ENCODE results near the gene TGFBR3. TPM values are rescaled to one million over a fixed set of nuclear protein-coding genes. Genes with fewer than 3 reads are reported as not detected.
A peak's percentile ranks its signal among the peaks of the same experiment; 100 is the strongest.

The TGFBR3 gene
- total and polyA plus RNA-seq, 9 of the 15 experiments (the other 6 are each of a cell fraction or from before 2014, with no cell fraction given): 3.6 to 32.4 (median 15.6) TPM

- 0 out of 4 replicates have a peak, but pooled peaks of 1 of the 2 experiments have one; percentile 68 for TF ChIP-seq ZNF639 (CRISPR knock-in tag; conservative IDR thresholded peaks at IDR 0.05 in 1 of 2, IDR thresholded peaks at IDR 0.05 in 1 of 2)
- peak in 1 of 2 experiments; percentile 68; a peak in 1 of 4 replicates for TF ChIP-seq NONO (IDR thresholded peaks at IDR 0.05; ENCODE audit: low read depth in 2 of 2, low read length in 1 of 2)
- TF ChIP-seq ID3 (CRISPR knock-in tag; IDR thresholded peaks at IDR 0.05): no peak
- TF ChIP-seq ID3 (tag; IDR thresholded peaks at IDR 0.05): peak; percentile 82
- peak; percentile 84; the same call in 1 of the 2 replicates for TF ChIP-seq DMBX1 (CRISPR knock-in tag; IDR thresholded peaks at IDR 0.05; ENCODE audit: borderline replicate concordance)
- peak; percentile 99 for TF ChIP-seq ETV5 (CRISPR knock-in tag; IDR thresholded peaks at IDR 0.05; ENCODE audit: low read depth)
- TF ChIP-seq HDAC2 (IDR thresholded peaks at IDR 0.05): peak; percentile 98
- peak; percentile 96 for TF ChIP-seq CBFA2T3 (IDR thresholded peaks at IDR 0.05)
- TF ChIP-seq RNF2 (IDR thresholded peaks at IDR 0.05): peak; percentile 95
- no peak for TF ChIP-seq FIP1L1 (IDR thresholded peaks at IDR 0.05; ENCODE audit: low read depth, low read length, poor library complexity, severe bottlenecking)
- TF ChIP-seq MNT (conservative IDR thresholded peaks at IDR 0.05): peak in 1 of 2 experiments; percentile 76; a peak in 2 of 4 replicates
- peak; percentile 91; the same call in 1 of the 2 replicates for TF ChIP-seq ESRRA (IDR thresholded peaks at IDR 0.05; ENCODE audit: borderline replicate concordance, low read depth)
- no peak for TF ChIP-seq MED1 (CRISPR knock-in tag; IDR thresholded peaks at IDR 0.05; ENCODE audit: borderline replicate concordance)
- TF ChIP-seq TEAD4 (IDR thresholded peaks at IDR 0.05; ENCODE audit: low read length): peak; percentile 97
- no peak for TF ChIP-seq TEAD4 (CRISPR knock-in tag; IDR thresholded peaks at IDR 0.05; ENCODE audit: borderline replicate concordance)
- peak in 1 of 2 experiments; percentile 33; a peak in 3 of 4 replicates for TF ChIP-seq RAD21 (CRISPR knock-in tag; conservative IDR thresholded peaks at IDR 0.05 in 1 of 2, IDR thresholded peaks at IDR 0.05 in 1 of 2)
- no peak for TF ChIP-seq ELK3 (CRISPR knock-in tag; IDR thresholded peaks at IDR 0.05)
- no peak for TF ChIP-seq BRF2 (IDR thresholded peaks at IDR 0.05; ENCODE audit: borderline replicate concordance, insufficient read depth, insufficient read length)
- 0 out of 2 replicates have a peak, but pooled peaks have one; percentile 26 for TF ChIP-seq L3MBTL2 (IDR thresholded peaks at IDR 0.05)
- TF ChIP-seq SP1 (CRISPR knock-in tag; IDR thresholded peaks at IDR 0.05): peak; percentile 85
Observed at GRCh38 chr1:91804546-91805023, 81.4 kb downstream of the TGFBR3 start (continued).
